ACC112 (cell line): ENCODE measurements around the gene NSD2.
A peak's percentile ranks its signal among the peaks of the same experiment; 100 is the strongest.

Experiments used
- H2AFZ ChIP-seq: fragments of 200-600 bp; sonication (generic); one replicate; pipeline ENCODE4 v1.6.0; 2017; ENCODE audit warnings: antibody characterized with exemption, low read length; ENCODE audit not compliant: unreplicated experiment
- H3K27ac ChIP-seq: fragments of 200-600 bp; sonication (generic); 2 replicates; pipeline ENCODE4 v1.5.1; 2014; ENCODE audit warnings: low read depth, mild to moderate bottlenecking, antibody characterized with exemption, low read length, moderate library complexity
- H3K27me3 ChIP-seq: fragments of 200-600 bp; sonication (generic); 2 replicates; pipeline ENCODE4 v1.6.1; 2014; ENCODE audit warnings: mild to moderate bottlenecking, antibody characterized with exemption, low read length, moderate library complexity, mixed read lengths; ENCODE audit not compliant: insufficient read depth
- H3K36me3 ChIP-seq: fragments of 200-600 bp; sonication (generic); 2 replicates; pipeline ENCODE4 v1.6.1; 2016; ENCODE audit warnings: mild to moderate bottlenecking, antibody characterized with exemption, low read length, moderate library complexity, mixed read lengths; ENCODE audit not compliant: insufficient read depth
- H3K4me1 ChIP-seq: fragments of 200-600 bp; sonication (generic); one replicate; pipeline ENCODE4 v1.6.1; 2016; ENCODE audit warnings: low read length, mixed read lengths; ENCODE audit not compliant: insufficient read depth, unreplicated experiment, control insufficient read depth
- H3K4me3 ChIP-seq: fragments of 200-600 bp; sonication (generic); 2 replicates; pipeline ENCODE4 v1.5.1; 2014; ENCODE audit warnings: mild to moderate bottlenecking, low read depth, low read length
- H3K79me2 ChIP-seq: fragments of 200-600 bp; sonication (generic); one replicate; pipeline ENCODE4 v1.6.0; 2016; ENCODE audit warnings: low read length; ENCODE audit not compliant: control insufficient read depth, unreplicated experiment, insufficient read depth

Gene NSD2

DNA sequence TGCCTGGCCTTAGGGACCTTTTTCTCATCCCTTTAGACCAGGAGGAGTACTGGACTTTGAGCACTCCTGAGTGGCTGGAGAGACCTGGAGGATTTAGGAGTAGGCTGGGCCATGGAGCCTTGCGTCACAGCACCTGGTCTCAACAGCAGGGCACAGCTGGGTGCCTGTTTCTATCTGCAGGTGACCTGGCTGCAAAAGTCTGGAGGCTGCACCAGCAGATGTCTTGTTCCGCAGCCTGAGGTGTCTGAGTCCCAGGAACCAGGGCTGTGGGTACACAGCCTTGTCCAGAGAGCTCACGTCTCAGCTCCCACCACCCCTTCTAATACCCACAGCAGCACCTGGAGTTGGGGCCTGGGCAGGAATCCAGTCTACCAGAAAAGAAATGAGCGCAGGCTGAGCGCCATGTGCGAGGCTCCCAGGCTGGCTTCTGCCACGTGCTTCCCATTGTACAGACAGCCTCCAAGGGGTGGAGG is 5.0 kb upstream of the NSD2 start:
- peaks cover 13% of the 10 kb centered on the region for H3K4me1 ChIP-seq
- no peak overlapping the region for H2AFZ ChIP-seq
- H3K36me3 ChIP-seq, result no peaks in the 10 kb centered on the region
- H3K4me3 ChIP-seq, result no peak overlapping the region
- no peaks in the 10 kb centered on the region for H3K27me3 ChIP-seq
- H3K79me2 ChIP-seq, result no peaks in the 10 kb centered on the region
- H3K27ac ChIP-seq, result no peak overlapping the region

- peaks cover 19% of the 10 kb centered on the region for H3K79me2 ChIP-seq
- no peak overlapping the region for H3K4me3 ChIP-seq
- H3K27ac ChIP-seq, result no peak overlapping the region
- H3K27me3 ChIP-seq, result no peaks in the 10 kb centered on the region
- no peak overlapping the region for H2AFZ ChIP-seq
- peaks cover 12% of the 10 kb centered on the region for H3K4me1 ChIP-seq
- no peaks in the 10 kb centered on the region for H3K36me3 ChIP-seq
These were observed 2.9 kb upstream of the NSD2 start for GRCh38 chr4:1868293-1868692.

DNA sequence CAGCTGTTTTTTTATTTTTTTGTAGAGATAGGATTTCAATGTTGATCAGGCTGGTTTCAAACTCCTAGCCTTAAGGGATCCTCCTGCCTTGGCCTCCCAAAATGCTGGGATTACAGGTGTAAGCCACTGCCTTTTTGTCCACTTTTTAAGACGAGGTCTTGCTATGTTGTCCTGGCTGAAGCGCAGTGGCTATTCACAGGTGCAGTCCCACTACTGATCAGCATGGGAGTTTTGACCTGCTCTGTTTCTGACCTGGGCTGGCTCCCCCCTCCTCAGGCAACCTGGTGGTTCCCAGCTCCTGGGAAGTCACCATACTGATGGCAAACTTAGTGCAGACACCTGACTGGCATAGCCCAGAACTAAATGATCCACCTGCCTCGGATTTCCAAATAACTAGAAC is 2.3 kb upstream of the NSD2 start:
- no peak overlapping the region for H2AFZ ChIP-seq
- peaks cover 25% of the 10 kb centered on the region for H3K79me2 ChIP-seq
- H3K4me3 ChIP-seq, result no peak overlapping the region
- H3K36me3 ChIP-seq, result no peaks in the 10 kb centered on the region
- H3K27me3 ChIP-seq, result no peaks in the 10 kb centered on the region
- H3K27ac ChIP-seq, result no peak overlapping the region
- peaks cover 18% of the 10 kb centered on the region for H3K4me1 ChIP-seq

DNA sequence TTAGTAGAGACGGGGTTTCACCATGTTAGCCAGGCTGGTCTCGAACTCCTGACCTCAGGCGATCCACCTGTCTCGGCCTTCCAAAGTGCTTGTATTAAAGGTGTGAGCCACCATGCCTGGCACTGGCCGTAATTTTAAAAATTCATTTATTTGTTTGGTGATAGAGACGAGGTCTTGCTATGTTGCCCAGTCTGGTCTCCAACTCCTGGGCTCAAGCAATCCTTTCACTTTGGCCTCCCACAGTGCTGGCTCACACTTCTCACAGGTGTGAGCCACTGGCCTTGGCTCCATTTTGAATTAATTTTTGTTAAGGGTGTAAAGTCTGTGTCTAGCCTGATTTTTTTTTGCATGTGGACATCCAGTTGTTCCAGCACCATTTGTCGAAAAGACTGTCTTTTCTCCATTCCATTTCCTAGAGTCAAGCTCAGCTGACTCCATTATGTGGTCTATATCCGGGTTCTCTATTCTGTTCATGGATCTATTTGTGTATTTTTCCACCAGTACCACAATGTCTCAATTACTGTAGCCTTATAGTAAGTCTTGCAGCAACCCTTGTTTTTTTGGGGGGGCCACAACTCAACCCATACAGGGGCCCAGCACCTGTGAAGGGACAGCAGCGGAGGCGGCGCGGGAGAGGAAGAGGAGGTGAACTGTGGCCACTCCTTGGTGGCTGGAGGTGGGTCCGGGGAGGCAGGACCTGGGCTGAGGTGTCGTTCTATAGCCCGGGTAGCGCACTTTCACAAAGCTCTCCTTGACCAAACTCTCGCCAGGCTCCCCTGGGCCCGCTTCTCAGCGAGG is 1.5 kb upstream of the NSD2 start:
- H3K36me3 ChIP-seq, result no peaks in the 10 kb centered on the region
- peak overlapping the region; percentile 57 for H2AFZ ChIP-seq
- H3K79me2 ChIP-seq, result peaks cover 34% of the 10 kb centered on the region
- peak overlapping the region; percentile 92; the same call in 1 of the 2 replicates for H3K27ac ChIP-seq
- H3K4me1 ChIP-seq, result peaks cover 24% of the 10 kb centered on the region
- H3K27me3 ChIP-seq, result no peaks in the 10 kb centered on the region
- peak overlapping the region; percentile 82 for H3K4me3 ChIP-seq

DNA sequence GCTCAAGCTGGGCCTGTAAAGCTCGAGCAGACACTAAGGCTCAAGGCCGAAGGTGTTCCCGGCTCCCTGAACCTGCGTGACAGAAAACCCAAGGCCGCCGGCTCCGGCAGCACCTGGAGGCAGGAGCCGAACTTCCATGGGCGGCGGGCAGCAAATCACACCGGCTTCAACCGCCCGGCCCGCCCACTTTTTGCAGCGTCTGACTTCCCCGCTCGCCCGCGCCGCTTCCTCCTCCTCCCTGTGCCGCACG is 940 bp upstream of the NSD2 start:
- Histone ChIP-seq H3K79me2 (peaks cover 39% of the 10 kb centered on the region), H2AFZ (peak overlapping the region; percentile 57), H3K4me1 (peaks cover 24% of the 10 kb centered on the region), H3K27me3 (no peaks in the 10 kb centered on the region), H3K27ac (peak overlapping the region; percentile 92), H3K4me3 (peak overlapping the region; percentile 82), H3K36me3 (no peaks in the 10 kb centered on the region)

GRCh38 chr4:1871471-1872021 is 353 bp downstream of the NSD2 start:
- Histone ChIP-seq H3K79me2 (peaks cover 51% of the 10 kb centered on the region), H3K27ac (peak overlapping the region; percentile 88), H3K4me1 (peaks cover 29% of the 10 kb centered on the region)

DNA sequence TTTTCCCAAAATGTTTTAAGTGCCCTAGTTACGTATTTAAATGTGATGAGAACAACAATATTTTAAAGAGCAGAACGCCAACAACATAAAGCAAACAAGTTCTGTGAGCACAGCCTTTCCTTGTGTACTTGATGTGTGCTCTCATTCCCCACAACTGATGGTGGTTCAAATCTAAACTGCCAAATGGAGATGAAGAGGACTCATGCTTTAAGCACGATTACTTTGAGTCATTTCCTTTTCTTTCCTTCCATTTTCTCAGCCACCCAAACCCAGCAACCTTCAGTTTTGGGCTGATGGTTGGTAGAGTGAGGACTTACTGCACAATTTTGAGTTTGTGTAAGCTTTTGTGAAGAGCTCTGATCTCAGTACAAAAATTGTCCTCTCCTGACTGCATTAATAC is 1.7 kb downstream of the NSD2 start:
- peak overlapping the region; percentile 88 for H3K27ac ChIP-seq
- no peaks in the 10 kb centered on the region for H3K36me3 ChIP-seq
- no peaks in the 10 kb centered on the region for H3K27me3 ChIP-seq
- no peak overlapping the region for H2AFZ ChIP-seq
- peaks cover 30% of the 10 kb centered on the region for H3K4me1 ChIP-seq
- peak overlapping the region; percentile 81 for H3K4me3 ChIP-seq
- H3K79me2 ChIP-seq, result peaks cover 65% of the 10 kb centered on the region

More at GRCh38 chr4:1871471-1872021, 353 bp downstream of the NSD2 start:
- H3K27me3 ChIP-seq, result no peaks in the 10 kb centered on the region
- no peaks in the 10 kb centered on the region for H3K36me3 ChIP-seq
- peak overlapping the region; percentile 81 for H3K4me3 ChIP-seq
- H2AFZ ChIP-seq, result peak overlapping the region; percentile 77

DNA sequence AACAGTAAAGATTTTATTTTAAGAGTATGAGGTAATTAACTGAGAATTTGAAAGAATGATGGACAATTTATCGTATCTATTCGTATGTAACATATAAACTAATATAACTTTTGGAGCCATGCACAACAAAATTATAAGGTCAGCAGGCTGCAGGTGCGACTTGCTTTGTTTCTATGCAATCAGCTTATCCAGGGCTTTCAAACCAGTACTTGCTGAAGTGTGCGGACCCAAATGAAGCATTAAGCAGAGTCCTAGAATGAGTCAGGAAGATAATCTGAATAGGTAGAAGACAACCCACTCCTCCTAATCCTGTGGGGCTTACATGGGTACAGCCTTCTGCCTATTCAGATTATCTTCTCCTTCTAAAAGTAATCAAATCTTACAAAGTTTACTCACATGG is 2.1 kb downstream of the NSD2 start:
- Histone ChIP-seq H3K36me3 (no peaks in the 10 kb centered on the region), H3K27me3 (no peaks in the 10 kb centered on the region), H2AFZ (no peak overlapping the region), H3K4me1 (peaks cover 31% of the 10 kb centered on the region), H3K4me3 (peak overlapping the region; percentile 81), H3K79me2 (peaks cover 67% of the 10 kb centered on the region), H3K27ac (peak overlapping the region; percentile 88)

DNA sequence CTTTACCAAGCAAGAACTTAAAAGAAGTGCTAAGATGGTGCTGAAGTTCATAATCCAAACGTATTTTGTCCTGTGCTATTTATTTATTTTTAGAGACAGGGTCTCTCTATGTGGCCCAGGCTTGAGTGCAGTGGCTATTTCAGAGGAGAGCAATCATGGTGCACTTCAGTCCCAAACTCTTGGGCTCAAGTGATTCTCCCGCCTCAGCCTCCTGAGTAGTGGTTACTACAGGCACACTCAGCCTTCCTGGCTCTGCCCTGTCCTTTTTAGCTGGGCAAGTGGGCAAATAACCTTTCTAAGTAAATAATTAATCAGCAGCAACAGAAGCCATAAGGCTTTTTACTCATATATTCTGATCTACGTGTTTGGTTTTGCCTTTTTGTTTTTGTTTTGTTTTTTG is 2.6 kb downstream of the NSD2 start:
- peak overlapping the region; percentile 81 for H3K4me3 ChIP-seq
- peak overlapping the region; percentile 88; the same call in 1 of the 2 replicates for H3K27ac ChIP-seq
- H3K79me2 ChIP-seq, result peaks cover 72% of the 10 kb centered on the region
- H3K36me3 ChIP-seq, result no peaks in the 10 kb centered on the region
- no peaks in the 10 kb centered on the region for H3K27me3 ChIP-seq
- H2AFZ ChIP-seq, result no peak overlapping the region
- H3K4me1 ChIP-seq, result peaks cover 35% of the 10 kb centered on the region

- Histone ChIP-seq H3K4me1 (peaks cover 37% of the 10 kb centered on the region), H3K4me3 (no peak overlapping the region), H3K36me3 (no peaks in the 10 kb centered on the region), H3K79me2 (peaks cover 74% of the 10 kb centered on the region), H3K27ac (0 out of 2 replicates have a peak overlapping the region, but pooled peaks have one; percentile 88), H2AFZ (no peak overlapping the region), H3K27me3 (no peaks in the 10 kb centered on the region)
These were observed 3.0 kb downstream of the NSD2 start for GRCh38 chr4:1874201-1874600.

DNA sequence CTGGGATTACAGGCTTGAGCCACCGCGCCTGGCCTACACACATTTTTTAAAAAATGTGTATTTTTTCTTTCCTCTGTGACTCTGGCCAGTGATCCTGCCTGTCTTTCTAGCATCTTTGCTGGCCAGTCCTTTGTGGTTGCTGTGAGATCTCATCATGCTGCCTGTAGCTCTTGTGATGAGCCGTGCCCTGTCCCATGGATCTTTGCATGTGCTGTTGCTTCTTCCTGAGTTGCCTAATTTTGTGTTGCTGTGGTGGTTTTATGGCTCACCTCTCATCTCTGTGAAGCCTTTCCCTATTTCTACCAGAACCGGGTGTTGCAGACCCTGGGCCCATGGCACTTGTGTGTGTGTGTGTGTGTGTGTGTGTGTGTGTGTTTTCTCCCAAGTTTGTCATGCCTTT is 8.3 kb downstream of the NSD2 start:
- Histone ChIP-seq H3K4me1 (peaks cover 26% of the 10 kb centered on the region), H2AFZ (no peak overlapping the region), H3K27me3 (no peaks in the 10 kb centered on the region), H3K27ac (no peak overlapping the region), H3K4me3 (no peak overlapping the region), H3K79me2 (peaks cover 95% of the 10 kb centered on the region), H3K36me3 (no peaks in the 10 kb centered on the region)
